ENCODE data around the gene GREB1.

Gene GREB1

GRCh38 chr2:11559066-11559785 lies 25.4 kb downstream of the GREB1 start:
- no peak for DNase-seq (ENCODE audit: low read depth, low spot score)

GRCh38 chr2:11559786-11560155 lies 25.9 kb downstream of the GREB1 start:
- no peak for DNase-seq (ENCODE audit: low read depth, low spot score)

GRCh38 chr2:11560806-11561205 lies 27.0 kb downstream of the GREB1 start:
- no peak for DNase-seq (ENCODE audit: low read depth, low spot score)

GRCh38 chr2:11562011-11562410 lies 28.2 kb downstream of the GREB1 start:
- DNase-seq (ENCODE audit: low read depth, low spot score), result no peak

- DNase-seq (ENCODE audit: low read depth, low spot score), result no peak
These were observed 28.6 kb downstream of the GREB1 start for GRCh38 chr2:11562476-11562875.

- no peak for DNase-seq (ENCODE audit: low read depth, low spot score)
These were observed 30.2 kb downstream of the GREB1 start for GRCh38 chr2:11563784-11564666.

GRCh38 chr2:11564816-11565567 lies 31.1 kb downstream of the GREB1 start:
- DNase-seq (ENCODE audit: low read depth, low spot score), result no peak

GRCh38 chr2:11566383-11566782 lies 32.5 kb downstream of the GREB1 start:
- no peak for DNase-seq (ENCODE audit: low read depth, low spot score)

- DNase-seq (ENCODE audit: low read depth, low spot score), result no peak
These were observed 33.8 kb downstream of the GREB1 start for GRCh38 chr2:11567631-11568031.

- DNase-seq (ENCODE audit: low read depth, low spot score), result no peak
These were observed 34.6 kb downstream of the GREB1 start for GRCh38 chr2:11568436-11568835.

GRCh38 chr2:11569636-11570035 lies 35.8 kb downstream of the GREB1 start:
- DNase-seq (ENCODE audit: low read depth, low spot score), result no peak

GRCh38 chr2:11571170-11571569 lies 37.3 kb downstream of the GREB1 start:
- no peak for DNase-seq (ENCODE audit: low read depth, low spot score)

- DNase-seq (ENCODE audit: low read depth, low spot score), result no peak
These were observed 39.2 kb downstream of the GREB1 start for GRCh38 chr2:11572996-11573395.

GRCh38 chr2:11573418-11574175 lies 39.8 kb downstream of the GREB1 start:
- DNase-seq (ENCODE audit: low read depth, low spot score), result no peak

- no peak for DNase-seq (ENCODE audit: low read depth, low spot score)
These were observed 40.6 kb downstream of the GREB1 start for GRCh38 chr2:11574176-11575046.

- no peak for DNase-seq (ENCODE audit: low read depth, low spot score)
These were observed 42.6 kb downstream of the GREB1 start for GRCh38 chr2:11576398-11576797.

- DNase-seq (ENCODE audit: low read depth, low spot score), result no peak
These were observed 43.4 kb downstream of the GREB1 start for GRCh38 chr2:11577101-11577883.

- no peak for DNase-seq (ENCODE audit: low read depth, low spot score)
These were observed 44.5 kb downstream of the GREB1 start for GRCh38 chr2:11578081-11578948.
